ENCODE results near the gene PRKCE.

The PRKCE gene

DNA sequence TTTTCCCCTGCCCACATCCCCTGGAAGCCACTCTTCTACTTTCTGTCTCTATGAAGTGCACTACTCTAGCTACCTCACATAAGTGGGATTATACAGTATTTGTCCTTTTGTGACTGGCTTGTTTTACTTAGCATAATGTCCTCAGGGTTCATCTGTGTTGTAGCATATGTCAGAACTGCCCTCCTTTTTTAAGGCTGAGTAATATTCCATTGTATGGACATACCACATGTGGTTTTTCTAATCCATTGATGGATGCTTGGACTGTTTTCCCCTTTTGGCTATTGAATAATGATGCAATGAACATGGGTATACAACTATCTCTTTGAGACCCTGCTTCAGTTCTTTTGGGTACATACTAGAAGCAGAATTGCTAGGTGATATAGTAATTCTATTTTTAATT lies 95.9 kb downstream of the PRKCE start:
- H3K4me3 ChIP-seq (ENCODE audit: low read depth in 1 of 2, low read length in 2 of 2): no peak overlapping the region
- no peaks in the 10 kb centered on the region for H3K27me3 ChIP-seq (ENCODE audit: low read depth, low read length)
- no peaks in the 10 kb centered on the region for H3K4me1 ChIP-seq (ENCODE audit: control insufficient read depth in 1 of 2, insufficient read depth in 2 of 2, low read length in 2 of 2)
- no peaks in the 10 kb centered on the region for H3K9me3 ChIP-seq (ENCODE audit: control insufficient read depth in 1 of 2, low read length in 2 of 2)
- no peaks in the 10 kb centered on the region for H3K36me3 ChIP-seq (ENCODE audit: control insufficient read depth in 1 of 2, insufficient read depth in 2 of 2, low read length in 2 of 2)
- no peak overlapping the region for H3K27ac ChIP-seq (ENCODE audit: low read length)

DNA sequence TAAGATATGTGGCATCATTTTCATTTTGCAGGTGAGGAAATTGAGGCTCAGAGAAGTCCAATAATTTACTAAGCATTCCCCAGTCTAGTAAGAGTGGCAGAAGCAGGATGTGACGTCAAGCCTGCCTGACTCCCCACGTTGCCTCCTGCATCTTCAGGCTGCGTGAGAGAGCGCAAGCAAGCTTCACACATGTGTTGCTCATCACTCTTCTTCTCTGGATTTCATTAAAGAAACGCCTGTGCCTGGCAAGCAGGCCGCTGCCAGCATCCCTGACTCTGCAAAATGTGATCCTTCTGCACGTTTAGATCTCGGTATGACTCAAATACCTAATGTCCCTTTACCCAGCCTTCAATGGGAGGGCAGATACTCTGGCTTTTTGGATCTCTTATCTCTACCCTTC lies 96.8 kb downstream of the PRKCE start:
- no peaks in the 10 kb centered on the region for H3K27me3 ChIP-seq (ENCODE audit: low read depth, low read length)
- no peaks in the 10 kb centered on the region for H3K9me3 ChIP-seq (ENCODE audit: control insufficient read depth in 1 of 2, low read length in 2 of 2)
- no peaks in the 10 kb centered on the region for H3K4me1 ChIP-seq (ENCODE audit: control insufficient read depth in 1 of 2, insufficient read depth in 2 of 2, low read length in 2 of 2)
- no peak overlapping the region for H3K27ac ChIP-seq (ENCODE audit: low read length)
- no peaks in the 10 kb centered on the region for H3K36me3 ChIP-seq (ENCODE audit: control insufficient read depth in 1 of 2, insufficient read depth in 2 of 2, low read length in 2 of 2)
- H3K4me3 ChIP-seq (ENCODE audit: low read depth in 1 of 2, low read length in 2 of 2): no peak overlapping the region

DNA sequence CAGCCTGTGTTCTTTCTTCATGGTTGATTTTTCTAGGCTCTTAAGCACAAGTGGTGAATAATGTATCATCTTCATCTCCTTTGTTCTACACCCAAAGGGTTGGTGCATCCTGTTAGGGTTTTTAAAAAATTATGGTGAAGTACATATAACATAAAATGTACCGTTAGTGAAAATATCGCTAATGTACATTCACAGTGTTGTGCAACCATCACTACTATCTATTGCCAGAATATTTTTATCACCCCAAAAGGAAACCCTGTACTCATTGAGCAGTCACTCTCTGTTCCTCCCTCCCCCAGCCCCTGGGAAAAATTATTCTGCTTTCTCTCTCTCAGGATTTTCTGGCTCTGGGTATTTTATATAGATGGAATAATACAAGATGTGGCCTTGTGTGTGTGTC lies 98.5 kb downstream of the PRKCE start:
- Histone ChIP-seq H3K27ac (ENCODE audit: low read length) (no peak overlapping the region), H3K9me3 (ENCODE audit: control insufficient read depth in 1 of 2, low read length in 2 of 2) (no peaks in the 10 kb centered on the region), H3K27me3 (ENCODE audit: low read depth, low read length) (no peaks in the 10 kb centered on the region), H3K4me1 (ENCODE audit: control insufficient read depth in 1 of 2, insufficient read depth in 2 of 2, low read length in 2 of 2) (peaks cover 0 to 11% of the 10 kb centered on the region in 2 donors), H3K4me3 (ENCODE audit: low read depth in 1 of 2, low read length in 2 of 2) (no peak overlapping the region), H3K36me3 (ENCODE audit: control insufficient read depth in 1 of 2, insufficient read depth in 2 of 2, low read length in 2 of 2) (no peaks in the 10 kb centered on the region)

DNA sequence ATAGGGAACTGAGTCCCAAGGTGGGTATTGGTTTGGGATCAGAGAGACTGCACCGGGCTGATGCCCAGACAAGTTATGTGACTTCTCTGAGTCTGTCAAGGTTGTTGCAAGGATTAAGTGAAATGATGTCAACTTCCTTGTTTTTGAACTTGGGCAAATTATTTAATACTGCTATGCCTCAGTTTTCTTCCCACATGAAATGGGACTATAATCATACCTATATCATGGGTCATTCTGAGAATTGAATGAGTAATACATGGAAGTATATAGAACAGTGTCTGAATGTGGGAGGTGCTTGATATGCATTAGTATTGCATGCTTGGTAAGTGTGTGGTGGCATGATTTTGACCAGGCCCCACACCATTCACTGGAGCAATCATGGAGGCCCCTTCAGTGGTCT lies 99.0 kb downstream of the PRKCE start:
- no peak overlapping the region for H3K4me3 ChIP-seq (ENCODE audit: low read depth in 1 of 2, low read length in 2 of 2)
- peaks cover 0 to 11% of the 10 kb centered on the region in 2 donors for H3K4me1 ChIP-seq (ENCODE audit: control insufficient read depth in 1 of 2, insufficient read depth in 2 of 2, low read length in 2 of 2)
- H3K9me3 ChIP-seq (ENCODE audit: control insufficient read depth in 1 of 2, low read length in 2 of 2): no peaks in the 10 kb centered on the region
- H3K36me3 ChIP-seq (ENCODE audit: control insufficient read depth in 1 of 2, insufficient read depth in 2 of 2, low read length in 2 of 2): no peaks in the 10 kb centered on the region
- H3K27me3 ChIP-seq (ENCODE audit: low read depth, low read length): no peaks in the 10 kb centered on the region
- no peak overlapping the region for H3K27ac ChIP-seq (ENCODE audit: low read length)

DNA sequence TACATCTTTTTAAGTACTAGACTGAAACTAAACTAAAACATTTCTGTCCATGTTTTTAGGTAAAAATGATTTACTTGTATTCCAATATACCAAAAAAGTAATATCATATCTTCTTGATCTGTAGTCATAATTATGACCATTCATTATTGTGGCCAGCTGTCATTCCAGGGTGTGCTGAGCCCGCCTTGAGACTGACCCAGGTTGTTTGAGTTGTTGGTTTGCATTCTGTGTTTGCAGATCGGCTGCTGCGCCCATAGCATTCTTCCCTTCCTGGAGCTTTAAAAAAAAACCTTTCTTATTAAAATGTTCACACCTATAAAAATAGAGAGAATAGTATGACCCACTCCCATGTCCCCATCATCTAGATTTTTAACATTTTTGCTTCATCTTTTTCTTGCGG lies 101.9 kb downstream of the PRKCE start:
- H3K9me3 ChIP-seq (ENCODE audit: control insufficient read depth in 1 of 2, low read length in 2 of 2): no peaks in the 10 kb centered on the region
- H3K27ac ChIP-seq (ENCODE audit: low read length): no peak overlapping the region
- H3K4me1 ChIP-seq (ENCODE audit: control insufficient read depth in 1 of 2, insufficient read depth in 2 of 2, low read length in 2 of 2): peaks cover 0 to 11% of the 10 kb centered on the region in 2 donors
- H3K27me3 ChIP-seq (ENCODE audit: low read depth, low read length): no peaks in the 10 kb centered on the region
- H3K36me3 ChIP-seq (ENCODE audit: control insufficient read depth in 1 of 2, insufficient read depth in 2 of 2, low read length in 2 of 2): no peaks in the 10 kb centered on the region
- H3K4me3 ChIP-seq (ENCODE audit: low read depth in 1 of 2, low read length in 2 of 2): no peak overlapping the region

DNA sequence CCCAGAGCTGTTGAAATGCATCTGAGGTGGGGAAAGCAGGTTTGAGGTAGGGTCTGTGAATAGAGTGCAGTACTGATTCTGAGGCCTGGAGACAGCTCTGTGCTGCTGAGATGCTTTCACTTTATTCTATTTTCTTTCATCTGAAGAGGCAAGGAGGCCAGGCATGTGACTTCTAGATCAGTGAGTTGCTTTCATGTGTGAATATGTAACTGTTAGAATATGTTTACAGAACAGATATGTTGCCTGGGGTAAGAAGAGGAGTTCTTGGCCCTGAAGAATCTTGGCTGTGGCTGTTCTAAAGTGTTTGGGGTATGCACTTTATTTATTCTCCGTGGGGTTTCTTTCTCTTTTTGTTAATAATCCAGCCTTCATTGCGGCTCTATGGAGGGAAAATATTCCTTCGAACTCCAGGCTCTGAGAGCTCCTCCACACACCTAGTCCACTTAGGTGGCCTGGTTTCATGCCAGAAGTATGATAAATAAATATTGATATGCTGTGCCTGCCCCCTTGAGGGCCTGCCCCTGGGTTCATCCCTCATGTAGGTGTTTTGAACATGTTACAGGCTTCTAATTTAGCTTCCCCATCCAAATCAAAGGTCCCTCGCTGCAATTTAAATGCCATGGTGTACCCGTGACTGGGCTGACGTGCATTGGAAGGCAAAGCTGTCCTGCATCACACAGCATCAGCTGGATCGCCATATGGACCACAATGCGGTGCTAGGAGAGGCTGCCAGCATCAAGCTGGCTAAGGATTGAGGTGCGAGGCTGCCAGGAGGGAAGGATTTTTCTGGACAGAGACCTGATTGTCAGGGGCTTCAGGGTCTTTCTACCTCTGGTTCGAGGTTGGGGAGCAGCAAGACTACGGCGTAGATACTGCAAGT lies 102.9 kb downstream of the PRKCE start:
- peaks cover 0 to 11% of the 10 kb centered on the region in 2 donors for H3K4me1 ChIP-seq (ENCODE audit: control insufficient read depth in 1 of 2, insufficient read depth in 2 of 2, low read length in 2 of 2)
- no peaks in the 10 kb centered on the region for H3K9me3 ChIP-seq (ENCODE audit: control insufficient read depth in 1 of 2, low read length in 2 of 2)
- no peak overlapping the region for H3K4me3 ChIP-seq (ENCODE audit: low read depth in 1 of 2, low read length in 2 of 2)
- no peak overlapping the region for H3K27ac ChIP-seq (ENCODE audit: low read length)
- no peaks in the 10 kb centered on the region for H3K27me3 ChIP-seq (ENCODE audit: low read depth, low read length)
- H3K36me3 ChIP-seq (ENCODE audit: control insufficient read depth in 1 of 2, insufficient read depth in 2 of 2, low read length in 2 of 2): no peaks in the 10 kb centered on the region

DNA sequence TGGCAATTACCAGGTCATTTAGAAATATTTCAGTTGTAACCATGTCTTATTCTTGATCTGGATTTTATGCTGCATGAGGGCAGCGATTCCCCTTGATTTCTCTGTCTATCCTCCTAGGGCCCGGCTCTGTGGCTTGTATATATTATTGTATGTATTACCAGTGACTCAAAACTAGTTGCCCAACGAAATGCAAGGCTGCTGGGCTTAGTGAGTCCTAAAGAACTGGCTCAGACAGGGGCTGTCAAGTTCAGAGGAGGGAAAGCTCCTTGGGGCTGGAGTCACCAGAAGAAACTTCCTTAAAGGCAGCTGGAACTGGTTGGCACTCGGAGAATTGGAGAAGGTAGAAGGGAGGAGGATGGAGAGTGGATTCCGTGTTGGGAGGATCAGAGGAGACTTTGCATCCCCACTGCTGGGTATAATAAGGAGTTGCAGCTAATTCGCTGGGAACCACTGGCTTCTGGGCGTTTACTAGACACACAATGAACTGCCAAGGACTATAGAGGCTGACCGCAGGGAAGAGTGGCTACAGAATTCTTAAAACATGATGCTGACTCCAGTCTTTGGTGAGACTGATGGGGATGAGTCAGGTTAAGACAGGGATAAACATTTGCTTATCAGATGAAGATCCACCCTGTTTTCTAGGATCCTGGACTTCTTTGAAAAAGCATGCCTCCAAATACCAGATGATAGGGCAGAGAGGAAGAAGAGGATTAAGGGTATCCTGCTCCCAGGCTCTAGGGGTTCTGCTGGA lies 104.3 kb downstream of the PRKCE start:
- peaks cover 0 to 18% of the 10 kb centered on the region in 2 donors for H3K4me1 ChIP-seq (ENCODE audit: control insufficient read depth in 1 of 2, insufficient read depth in 2 of 2, low read length in 2 of 2)
- H3K36me3 ChIP-seq (ENCODE audit: control insufficient read depth in 1 of 2, insufficient read depth in 2 of 2, low read length in 2 of 2): no peaks in the 10 kb centered on the region
- H3K27ac ChIP-seq (ENCODE audit: low read length): no peak overlapping the region
- no peak overlapping the region for H3K4me3 ChIP-seq (ENCODE audit: low read depth in 1 of 2, low read length in 2 of 2)
- H3K9me3 ChIP-seq (ENCODE audit: control insufficient read depth in 1 of 2, low read length in 2 of 2): no peaks in the 10 kb centered on the region
- no peaks in the 10 kb centered on the region for H3K27me3 ChIP-seq (ENCODE audit: low read depth, low read length)

DNA sequence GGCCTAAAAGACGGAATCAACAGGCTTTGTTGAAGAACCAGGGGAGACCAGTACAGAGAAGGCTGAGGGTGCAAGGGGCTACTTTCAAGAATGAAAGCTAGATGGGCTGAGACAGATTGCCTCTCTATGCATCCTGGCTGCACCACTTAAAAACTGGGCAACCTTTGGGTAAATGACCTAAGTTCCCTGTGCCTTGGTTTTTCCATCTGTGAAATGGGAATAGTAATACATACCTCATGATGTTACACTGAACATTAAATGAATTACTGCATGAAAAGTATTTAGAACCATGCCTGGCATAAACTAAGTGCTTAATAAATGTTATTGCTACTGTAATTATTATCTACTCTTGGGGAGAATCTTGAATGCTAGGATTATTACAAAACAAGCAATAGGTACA lies 106.5 kb downstream of the PRKCE start:
- H3K27me3 ChIP-seq (ENCODE audit: low read depth, low read length): no peaks in the 10 kb centered on the region

DNA sequence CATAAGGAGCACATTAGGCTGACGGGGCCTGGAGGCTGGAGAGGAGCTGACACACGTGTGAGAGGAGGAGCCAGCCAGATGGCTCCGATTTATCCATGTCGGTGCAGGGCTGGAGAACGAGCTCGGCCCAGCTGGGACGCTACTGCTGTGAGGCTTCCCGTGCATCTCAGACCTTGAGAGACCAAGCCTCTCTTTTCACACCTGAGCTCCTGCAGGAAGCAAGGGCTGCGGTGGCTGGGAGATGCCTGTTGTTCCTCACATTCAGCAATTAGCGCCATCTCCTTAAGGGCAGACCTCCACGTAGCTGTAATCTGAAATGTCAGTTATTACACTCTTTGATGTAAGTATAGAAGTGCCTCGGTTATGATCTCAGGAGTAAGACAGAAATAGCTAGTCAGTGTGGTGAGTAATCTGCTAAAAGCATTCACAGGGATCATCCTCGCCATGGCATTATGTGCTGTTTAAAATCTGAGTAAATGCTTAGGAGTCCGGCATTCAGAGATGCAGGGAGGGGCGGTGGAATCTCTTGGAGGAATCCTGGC lies 107.9 kb downstream of the PRKCE start:
- Histone ChIP-seq H3K4me1 (ENCODE audit: control insufficient read depth in 1 of 2, insufficient read depth in 2 of 2, low read length in 2 of 2) (peaks cover 0 to 11% of the 10 kb centered on the region in 2 donors), H3K9me3 (ENCODE audit: control insufficient read depth in 1 of 2, low read length in 2 of 2) (no peaks in the 10 kb centered on the region), H3K4me3 (ENCODE audit: low read depth in 1 of 2, low read length in 2 of 2) (no peak overlapping the region), H3K27ac (ENCODE audit: low read length) (peak overlapping the region; percentile 14), H3K27me3 (ENCODE audit: low read depth, low read length) (no peaks in the 10 kb centered on the region), H3K36me3 (ENCODE audit: control insufficient read depth in 1 of 2, insufficient read depth in 2 of 2, low read length in 2 of 2) (no peaks in the 10 kb centered on the region)

More for the DNA sequence above, 106.5 kb downstream of the PRKCE start:
- Histone ChIP-seq H3K4me1 (ENCODE audit: control insufficient read depth in 1 of 2, insufficient read depth in 2 of 2, low read length in 2 of 2) (peaks cover 0 to 18% of the 10 kb centered on the region in 2 donors), H3K27ac (ENCODE audit: low read length) (no peak overlapping the region), H3K9me3 (ENCODE audit: control insufficient read depth in 1 of 2, low read length in 2 of 2) (no peaks in the 10 kb centered on the region), H3K36me3 (ENCODE audit: control insufficient read depth in 1 of 2, insufficient read depth in 2 of 2, low read length in 2 of 2) (no peaks in the 10 kb centered on the region), H3K4me3 (ENCODE audit: low read depth in 1 of 2, low read length in 2 of 2) (no peak overlapping the region)

DNA sequence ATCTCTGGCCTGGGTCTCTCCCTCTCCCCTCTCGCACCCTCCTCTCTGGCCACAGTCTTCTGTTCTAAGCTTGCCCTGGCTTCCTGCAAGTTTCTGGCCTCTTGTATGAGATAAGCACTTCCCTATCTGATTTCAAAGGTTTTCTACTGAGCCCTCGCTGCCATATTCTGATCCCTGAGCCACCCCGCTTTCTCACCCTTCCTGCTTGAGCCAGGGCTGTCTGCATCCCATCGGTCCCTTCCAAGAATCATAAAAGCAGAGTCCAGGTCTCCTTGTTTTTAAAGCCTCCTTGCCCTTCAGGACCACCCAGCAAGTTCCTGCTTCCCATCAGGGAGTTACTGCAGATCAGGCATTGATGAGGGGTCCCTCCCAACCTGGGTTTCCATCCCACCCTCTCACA lies 110.2 kb downstream of the PRKCE start:
- no peaks in the 10 kb centered on the region for H3K36me3 ChIP-seq (ENCODE audit: control insufficient read depth in 1 of 2, insufficient read depth in 2 of 2, low read length in 2 of 2)
- H3K27ac ChIP-seq (ENCODE audit: low read length): no peak overlapping the region
- peaks cover 0 to 26% of the 10 kb centered on the region in 2 donors for H3K4me1 ChIP-seq (ENCODE audit: control insufficient read depth in 1 of 2, insufficient read depth in 2 of 2, low read length in 2 of 2)
- H3K9me3 ChIP-seq (ENCODE audit: control insufficient read depth in 1 of 2, low read length in 2 of 2): no peaks in the 10 kb centered on the region
- no peak overlapping the region for H3K4me3 ChIP-seq (ENCODE audit: low read depth in 1 of 2, low read length in 2 of 2)
- no peaks in the 10 kb centered on the region for H3K27me3 ChIP-seq (ENCODE audit: low read depth, low read length)

DNA sequence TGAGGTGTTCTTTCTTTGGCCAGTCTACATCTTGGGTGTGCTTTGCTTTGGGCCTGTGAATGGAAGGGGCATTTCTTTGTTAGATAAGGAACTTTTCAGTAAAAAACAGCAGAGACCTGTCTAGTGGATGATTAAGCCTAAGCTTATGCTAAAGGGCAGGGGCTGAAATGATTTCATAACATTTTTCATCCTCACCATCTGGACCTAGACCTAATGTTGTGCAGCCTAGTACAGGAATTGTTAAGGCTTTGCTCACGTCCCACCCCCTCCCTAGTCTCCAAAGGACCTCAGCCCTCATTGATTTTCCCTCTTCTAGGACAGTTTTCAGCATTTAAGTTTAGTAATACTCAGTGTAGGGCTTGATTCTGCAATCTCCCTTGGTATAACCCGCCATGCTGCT lies 111.8 kb downstream of the PRKCE start:
- Histone ChIP-seq H3K27ac (ENCODE audit: low read length) (no peak overlapping the region), H3K36me3 (ENCODE audit: control insufficient read depth in 1 of 2, insufficient read depth in 2 of 2, low read length in 2 of 2) (no peaks in the 10 kb centered on the region), H3K27me3 (ENCODE audit: low read depth, low read length) (no peaks in the 10 kb centered on the region), H3K4me3 (ENCODE audit: low read depth in 1 of 2, low read length in 2 of 2) (no peak overlapping the region), H3K9me3 (ENCODE audit: control insufficient read depth in 1 of 2, low read length in 2 of 2) (no peaks in the 10 kb centered on the region), H3K4me1 (ENCODE audit: control insufficient read depth in 1 of 2, insufficient read depth in 2 of 2, low read length in 2 of 2) (peaks cover 0 to 32% of the 10 kb centered on the region in 2 donors)
